ACHN (cell line): ENCODE measurements around the gene PDE4C.
A peak's percentile ranks its signal among the peaks of the same experiment; 100 is the strongest.
"Not testable (repeated sequence)": the region's sequence is repeated elsewhere in the genome, so short reads cannot be mapped to it uniquely, and the experiment has no call there.

Source experiments
- DNase-seq: peaks from one replicate; pipeline ENCODE4 v3.0.0-alpha.2; 2015
- in situ Hi-C: cut with HindIII; loops from 2 replicates; pipeline ENCODE4 v1.10.0; 2017; ENCODE audit warnings: low sequenced_read_pairs, low pct_ligation_motif_present, low pct_unique_long_range_greater_than_20kb

The PDE4C gene

GRCh38 chr19:18226956-18227780 lies 930 bp upstream of the PDE4C start:
- DNase-seq, result no peak
- in situ Hi-C loops, result no loop called here

- in situ Hi-C loops, result no loop called here
- no peak for DNase-seq
These were observed 910 bp downstream of the PDE4C start for GRCh38 chr19:18225355-18225701.

- peak; percentile 97 for DNase-seq
- in situ Hi-C loops, result no loop called here
These were observed 1.5 kb downstream of the PDE4C start for GRCh38 chr19:18224525-18225354.

- in situ Hi-C loops, result no loop called here
- DNase-seq, result no peak
These were observed 2.2 kb downstream of the PDE4C start for GRCh38 chr19:18223860-18224524.

- in situ Hi-C loops, result no loop called here
These were observed 4.2 kb downstream of the PDE4C start for GRCh38 chr19:18221815-18222725.

GRCh38 chr19:18220632-18221275 lies 5.5 kb downstream of the PDE4C start:
- in situ Hi-C loops, result no loop called here
- no peak for DNase-seq

More at GRCh38 chr19:18221815-18222725, 4.2 kb downstream of the PDE4C start:
- DNase-seq, result no peak

GRCh38 chr19:18219911-18220631 lies 6.2 kb downstream of the PDE4C start:
- no peak for DNase-seq
- in situ Hi-C loops, result no loop called here

- in situ Hi-C loops, result no loop called here
- no peak for DNase-seq
These were observed 7.6 kb downstream of the PDE4C start for GRCh38 chr19:18218600-18218999.

- DNase-seq, result no peak
- in situ Hi-C loops, result no loop called here
These were observed 8.1 kb downstream of the PDE4C start for GRCh38 chr19:18218159-18218558.

GRCh38 chr19:18216789-18217188 lies 9.4 kb downstream of the PDE4C start:
- no peak for DNase-seq
- in situ Hi-C loops, result no loop called here

GRCh38 chr19:18214779-18215433 lies 11.3 kb downstream of the PDE4C start:
- in situ Hi-C loops, result no loop called here
- no peak for DNase-seq

GRCh38 chr19:18211683-18212082 lies 14.6 kb downstream of the PDE4C start:
- in situ Hi-C loops, result no loop called here
- no peak for DNase-seq

GRCh38 chr19:18209912-18210311 lies 16.3 kb downstream of the PDE4C start:
- DNase-seq, in situ Hi-C loops: not testable (repeated sequence)

- in situ Hi-C loops, result no loop called here
- DNase-seq, result no peak
These were observed 17.9 kb downstream of the PDE4C start for GRCh38 chr19:18208098-18208951.

- in situ Hi-C loops, result no loop called here
- no peak for DNase-seq
These were observed 20.2 kb downstream of the PDE4C start for GRCh38 chr19:18206018-18206417.
